ENCODE measurements around the gene LHFPL3. TPM values are rescaled to one million over a fixed set of nuclear protein-coding genes. Genes with fewer than 3 reads are reported as not detected.
A peak's percentile ranks its signal among the peaks of the same experiment; 100 is the strongest.

LHFPL3 gene
- total and polyA plus RNA-seq, 2 experiments from 2014 or later = 0.24 TPM; not detected in 1

DNA sequence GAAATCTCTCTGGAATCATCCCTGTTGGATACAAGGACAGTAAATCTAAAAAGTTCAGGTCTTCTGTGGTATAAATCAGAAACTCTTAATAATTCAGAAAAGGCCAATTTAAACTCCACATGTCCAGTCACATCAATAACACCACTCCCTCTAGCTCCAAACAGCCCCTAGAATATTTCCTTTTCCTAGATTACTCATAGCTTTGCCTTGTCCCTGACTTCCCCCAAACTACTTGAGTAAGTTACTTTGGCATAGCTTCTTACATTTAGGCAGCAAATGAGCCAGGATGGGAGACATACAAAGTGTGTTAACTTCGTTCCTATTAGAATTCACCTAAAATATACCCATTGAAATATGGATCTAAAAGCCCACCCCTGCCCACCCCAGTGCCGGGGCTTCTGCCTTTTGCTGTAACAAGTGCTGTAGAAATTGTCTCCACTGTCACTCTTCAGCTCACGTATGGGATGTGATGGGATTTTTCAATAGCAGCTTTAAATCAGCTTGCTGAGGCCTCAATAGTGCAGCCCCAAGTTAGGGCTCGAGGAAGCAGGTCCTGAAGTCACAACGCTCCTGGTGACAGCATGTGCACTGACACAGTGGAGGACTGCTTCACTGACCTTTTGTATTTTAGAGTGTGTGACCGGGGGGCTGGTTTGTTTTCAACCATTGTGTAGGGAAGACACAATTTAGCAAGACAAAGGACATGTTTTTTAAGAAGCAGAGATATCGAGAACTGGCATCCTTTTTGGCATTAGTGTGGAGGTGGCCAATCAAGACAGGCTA, 467.4 kb downstream of the LHFPL3 start:
- Mint-ChIP-seq H3K27ac (no peak overlapping the region), H3K27me3 (ENCODE audit: insufficient read depth, low read depth, poor library complexity) (peaks cover 4% of the 10 kb centered on the region), H3K9me3 (no peaks in the 10 kb centered on the region), H3K36me3 (ENCODE audit: low read depth) (no peaks in the 10 kb centered on the region; the same call in 2 of the 3 replicates), H3K4me3 (no peak overlapping the region), H3K4me1 (peaks cover 7% of the 10 kb centered on the region)
- no peaks in the 10 kb centered on the region for H3K27me3 ChIP-seq (ENCODE audit: insufficient read depth)
- no peak for TF ChIP-seq EZH2phosphoT487 (IDR thresholded peaks at IDR 0.05; ENCODE audit: unreplicated experiment)
- TF ChIP-seq, protein P1, sequence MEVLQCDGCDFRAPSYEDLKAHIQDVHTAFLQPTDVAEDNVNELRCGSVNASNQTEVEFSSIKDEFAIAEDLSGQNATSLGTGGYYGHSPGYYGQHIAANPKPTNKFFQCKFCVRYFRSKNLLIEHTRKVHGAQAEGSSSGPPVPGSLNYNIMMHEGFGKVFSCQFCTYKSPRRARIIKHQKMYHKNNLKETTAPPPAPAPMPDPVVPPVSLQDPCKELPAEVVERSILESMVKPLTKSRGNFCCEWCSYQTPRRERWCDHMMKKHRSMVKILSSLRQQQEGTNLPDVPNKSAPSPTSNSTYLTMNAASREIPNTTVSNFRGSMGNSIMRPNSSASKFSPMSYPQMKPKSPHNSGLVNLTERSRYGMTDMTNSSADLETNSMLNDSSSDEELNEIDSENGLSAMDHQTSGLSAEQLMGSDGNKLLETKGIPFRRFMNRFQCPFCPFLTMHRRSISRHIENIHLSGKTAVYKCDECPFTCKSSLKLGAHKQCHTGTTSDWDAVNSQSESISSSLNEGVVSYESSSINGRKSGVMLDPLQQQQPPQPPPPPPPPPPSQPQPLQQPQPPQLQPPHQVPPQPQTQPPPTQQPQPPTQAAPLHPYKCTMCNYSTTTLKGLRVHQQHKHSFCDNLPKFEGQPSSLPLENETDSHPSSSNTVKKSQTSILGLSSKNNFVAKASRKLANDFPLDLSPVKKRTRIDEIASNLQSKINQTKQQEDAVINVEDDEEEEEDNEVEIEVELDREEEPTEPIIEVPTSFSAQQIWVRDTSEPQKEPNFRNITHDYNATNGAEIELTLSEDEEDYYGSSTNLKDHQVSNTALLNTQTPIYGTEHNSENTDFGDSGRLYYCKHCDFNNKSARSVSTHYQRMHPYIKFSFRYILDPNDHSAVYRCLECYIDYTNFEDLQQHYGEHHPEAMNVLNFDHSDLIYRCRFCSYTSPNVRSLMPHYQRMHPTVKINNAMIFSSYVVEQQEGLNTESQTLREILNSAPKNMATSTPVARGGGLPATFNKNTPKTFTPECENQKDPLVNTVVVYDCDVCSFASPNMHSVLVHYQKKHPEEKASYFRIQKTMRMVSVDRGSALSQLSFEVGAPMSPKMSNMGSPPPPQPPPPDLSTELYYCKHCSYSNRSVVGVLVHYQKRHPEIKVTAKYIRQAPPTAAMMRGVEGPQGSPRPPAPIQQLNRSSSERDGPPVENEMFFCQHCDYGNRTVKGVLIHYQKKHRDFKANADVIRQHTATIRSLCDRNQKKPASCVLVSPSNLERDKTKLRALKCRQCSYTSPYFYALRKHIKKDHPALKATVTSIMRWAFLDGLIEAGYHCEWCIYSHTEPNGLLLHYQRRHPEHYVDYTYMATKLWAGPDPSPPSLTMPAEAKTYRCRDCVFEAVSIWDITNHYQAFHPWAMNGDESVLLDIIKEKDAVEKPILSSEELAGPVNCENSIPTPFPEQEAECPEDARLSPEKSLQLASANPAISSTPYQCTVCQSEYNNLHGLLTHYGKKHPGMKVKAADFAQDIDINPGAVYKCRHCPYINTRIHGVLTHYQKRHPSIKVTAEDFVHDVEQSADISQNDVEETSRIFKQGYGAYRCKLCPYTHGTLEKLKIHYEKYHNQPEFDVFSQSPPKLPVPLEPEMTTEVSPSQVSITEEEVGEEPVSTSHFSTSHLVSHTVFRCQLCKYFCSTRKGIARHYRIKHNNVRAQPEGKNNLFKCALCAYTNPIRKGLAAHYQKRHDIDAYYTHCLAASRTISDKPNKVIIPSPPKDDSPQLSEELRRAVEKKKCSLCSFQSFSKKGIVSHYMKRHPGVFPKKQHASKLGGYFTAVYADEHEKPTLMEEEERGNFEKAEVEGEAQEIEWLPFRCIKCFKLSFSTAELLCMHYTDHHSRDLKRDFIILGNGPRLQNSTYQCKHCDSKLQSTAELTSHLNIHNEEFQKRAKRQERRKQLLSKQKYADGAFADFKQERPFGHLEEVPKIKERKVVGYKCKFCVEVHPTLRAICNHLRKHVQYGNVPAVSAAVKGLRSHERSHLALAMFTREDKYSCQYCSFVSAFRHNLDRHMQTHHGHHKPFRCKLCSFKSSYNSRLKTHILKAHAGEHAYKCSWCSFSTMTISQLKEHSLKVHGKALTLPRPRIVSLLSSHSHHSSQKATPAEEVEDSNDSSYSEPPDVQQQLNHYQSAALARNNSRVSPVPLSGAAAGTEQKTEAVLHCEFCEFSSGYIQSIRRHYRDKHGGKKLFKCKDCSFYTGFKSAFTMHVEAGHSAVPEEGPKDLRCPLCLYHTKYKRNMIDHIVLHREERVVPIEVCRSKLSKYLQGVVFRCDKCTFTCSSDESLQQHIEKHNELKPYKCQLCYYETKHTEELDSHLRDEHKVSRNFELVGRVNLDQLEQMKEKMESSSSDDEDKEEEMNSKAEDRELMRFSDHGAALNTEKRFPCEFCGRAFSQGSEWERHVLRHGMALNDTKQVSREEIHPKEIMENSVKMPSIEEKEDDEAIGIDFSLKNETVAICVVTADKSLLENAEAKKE (CRISPR knock-in tag; IDR thresholded peaks at IDR 0.05) = no peak
- TF ChIP-seq, protein P2, sequence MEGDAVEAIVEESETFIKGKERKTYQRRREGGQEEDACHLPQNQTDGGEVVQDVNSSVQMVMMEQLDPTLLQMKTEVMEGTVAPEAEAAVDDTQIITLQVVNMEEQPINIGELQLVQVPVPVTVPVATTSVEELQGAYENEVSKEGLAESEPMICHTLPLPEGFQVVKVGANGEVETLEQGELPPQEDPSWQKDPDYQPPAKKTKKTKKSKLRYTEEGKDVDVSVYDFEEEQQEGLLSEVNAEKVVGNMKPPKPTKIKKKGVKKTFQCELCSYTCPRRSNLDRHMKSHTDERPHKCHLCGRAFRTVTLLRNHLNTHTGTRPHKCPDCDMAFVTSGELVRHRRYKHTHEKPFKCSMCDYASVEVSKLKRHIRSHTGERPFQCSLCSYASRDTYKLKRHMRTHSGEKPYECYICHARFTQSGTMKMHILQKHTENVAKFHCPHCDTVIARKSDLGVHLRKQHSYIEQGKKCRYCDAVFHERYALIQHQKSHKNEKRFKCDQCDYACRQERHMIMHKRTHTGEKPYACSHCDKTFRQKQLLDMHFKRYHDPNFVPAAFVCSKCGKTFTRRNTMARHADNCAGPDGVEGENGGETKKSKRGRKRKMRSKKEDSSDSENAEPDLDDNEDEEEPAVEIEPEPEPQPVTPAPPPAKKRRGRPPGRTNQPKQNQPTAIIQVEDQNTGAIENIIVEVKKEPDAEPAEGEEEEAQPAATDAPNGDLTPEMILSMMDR (conservative IDR thresholded peaks at IDR 0.05; ENCODE audit: low read depth in 2 of 2) = no peak
- no peak for TF ChIP-seq ZNF331 (CRISPR knock-in tag; IDR thresholded peaks at IDR 0.05; ENCODE audit: low read depth)
- TF ChIP-seq STAT1 (IDR thresholded peaks at IDR 0.05; ENCODE audit: unreplicated experiment) = no peak
- no peak for TF ChIP-seq NANOG (IDR thresholded peaks at IDR 0.05; ENCODE audit: borderline replicate concordance)
- H3K4me1 ChIP-seq (ENCODE audit: insufficient read depth) = no peaks in the 10 kb centered on the region
- no peaks in the 10 kb centered on the region for H3F3A ChIP-seq (replicated peaks; ENCODE audit: low read depth)
- H3K79me2 ChIP-seq (replicated peaks; ENCODE audit: insufficient read depth) = no peaks in the 10 kb centered on the region
- no peak overlapping the region for H3K4me3 ChIP-seq
- no peak overlapping the region for H3K27ac ChIP-seq (ENCODE audit: low read depth)
- 0 out of 2 replicates have a peak overlapping the region, but pooled peaks have one; percentile 12 for H2AFZ ChIP-seq
- no peaks in the 10 kb centered on the region for H3K36me3 ChIP-seq (ENCODE audit: insufficient read depth)
- DNase-seq (ENCODE audit: low spot score) = no peak
- H3K4me2 ChIP-seq = no peak overlapping the region
- H4K20me1 ChIP-seq (replicated peaks; ENCODE audit: insufficient read depth) = no peaks in the 10 kb centered on the region
- ATAC-seq = peak; percentile 47; the same call in 1 of the 3 replicates
- peaks cover 9% of the 10 kb centered on the region; the same call in 1 of the 2 replicates for H3K9me2 ChIP-seq (ENCODE audit: insufficient read depth)
